ENCODE data around the gene NF1. TPM values are rescaled to one million over a fixed set of nuclear protein-coding genes. Genes with fewer than 3 reads are reported as not detected.

Gene NF1
- total and polyA plus RNA-seq, 2 of the 13 experiments (the other 11 are each of a cell fraction or from before 2014, with no cell fraction given), result 21.5 to 26.5 TPM

GRCh38 chr17:31281061-31281460 is 186.3 kb downstream of the NF1 start:
- no peak overlapping the region for H3K4me2 ChIP-seq (ENCODE audit: low read depth, low read length)
- H3K27me3 ChIP-seq (ENCODE audit: control insufficient read depth in 1 of 2, insufficient read depth in 2 of 2, low read length in 2 of 2), result no peaks in the 10 kb centered on the region
- POLR2A ChIA-PET, result no interaction called here
- no peaks in the 10 kb centered on the region for H3K4me1 ChIP-seq (ENCODE audit: insufficient read depth, low read length)
- H3K36me3 ChIP-seq (replicated peaks in 1 of 2; ENCODE audit: control insufficient read depth in 1 of 2, insufficient read depth in 2 of 2, low read length in 2 of 2), result peaks cover 3 to 28% of the 10 kb centered on the region in 2 experiments; a peak in 3 of 5 replicates
- H2AFZ ChIP-seq (ENCODE audit: low read length), result no peak overlapping the region
- no peaks in the 10 kb centered on the region; the same call in 1 of the 2 replicates for H4K20me1 ChIP-seq (ENCODE audit: insufficient read depth, low read length)
- no peak overlapping the region for H3K4me3 ChIP-seq (replicated peaks in 1 of 3; ENCODE audit: insufficient read depth in 1 of 3, low read depth in 2 of 3, low read length in 3 of 3)
- TF ChIP-seq PHB2 (IDR thresholded peaks at IDR 0.05; ENCODE audit: partially characterized antibody) (no peak), ZNF460 (CRISPR knock-in tag; IDR thresholded peaks at IDR 0.05; ENCODE audit: borderline replicate concordance) (no peak), ZNF691 (CRISPR knock-in tag; IDR thresholded peaks at IDR 0.05; ENCODE audit: borderline replicate concordance, low read depth) (no peak), ZIK1 (CRISPR knock-in tag; IDR thresholded peaks at IDR 0.05; ENCODE audit: borderline replicate concordance, low read depth) (no peak)
- TF ChIP-seq, protein P1, sequence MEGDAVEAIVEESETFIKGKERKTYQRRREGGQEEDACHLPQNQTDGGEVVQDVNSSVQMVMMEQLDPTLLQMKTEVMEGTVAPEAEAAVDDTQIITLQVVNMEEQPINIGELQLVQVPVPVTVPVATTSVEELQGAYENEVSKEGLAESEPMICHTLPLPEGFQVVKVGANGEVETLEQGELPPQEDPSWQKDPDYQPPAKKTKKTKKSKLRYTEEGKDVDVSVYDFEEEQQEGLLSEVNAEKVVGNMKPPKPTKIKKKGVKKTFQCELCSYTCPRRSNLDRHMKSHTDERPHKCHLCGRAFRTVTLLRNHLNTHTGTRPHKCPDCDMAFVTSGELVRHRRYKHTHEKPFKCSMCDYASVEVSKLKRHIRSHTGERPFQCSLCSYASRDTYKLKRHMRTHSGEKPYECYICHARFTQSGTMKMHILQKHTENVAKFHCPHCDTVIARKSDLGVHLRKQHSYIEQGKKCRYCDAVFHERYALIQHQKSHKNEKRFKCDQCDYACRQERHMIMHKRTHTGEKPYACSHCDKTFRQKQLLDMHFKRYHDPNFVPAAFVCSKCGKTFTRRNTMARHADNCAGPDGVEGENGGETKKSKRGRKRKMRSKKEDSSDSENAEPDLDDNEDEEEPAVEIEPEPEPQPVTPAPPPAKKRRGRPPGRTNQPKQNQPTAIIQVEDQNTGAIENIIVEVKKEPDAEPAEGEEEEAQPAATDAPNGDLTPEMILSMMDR (CRISPR knock-in tag; IDR thresholded peaks at IDR 0.05), result no peak
- 82% methylated on average over 2 of the region's 2 CpGs for WGBS (ENCODE audit: low lambda C conversion rate)
- no TSS peak for BruUV-seq (replicated peaks)
- no peak overlapping the region for H3K27ac ChIP-seq (ENCODE audit: extremely low read length, insufficient read depth, low read length)
- FAIRE-seq, result no peak
- CTCF ChIA-PET (ENCODE audit: low intra/inter-chr PET ratio, low total read pairs), result no interaction called here
- H3K9me3 ChIP-seq (ENCODE audit: low read length), result no peaks in the 10 kb centered on the region
- DNase-seq (ENCODE audit: low spot score), result no peak
- in situ Hi-C loops (cut with HindIII; ENCODE audit: extremely low pct_ligation_motif_present, low pct_unique_long_range_greater_than_20kb) (no loop called here), intact Hi-C loops (cut with micrococcal nuclease; ENCODE audit: unreplicated experiment) (no loop called here)
- H3K79me2 ChIP-seq (ENCODE audit: insufficient read depth, low read length), result no peaks in the 10 kb centered on the region
- no peak for ATAC-seq
- no peak overlapping the region for H3K9ac ChIP-seq (ENCODE audit: insufficient read depth, low read depth, low read length)

DNA sequence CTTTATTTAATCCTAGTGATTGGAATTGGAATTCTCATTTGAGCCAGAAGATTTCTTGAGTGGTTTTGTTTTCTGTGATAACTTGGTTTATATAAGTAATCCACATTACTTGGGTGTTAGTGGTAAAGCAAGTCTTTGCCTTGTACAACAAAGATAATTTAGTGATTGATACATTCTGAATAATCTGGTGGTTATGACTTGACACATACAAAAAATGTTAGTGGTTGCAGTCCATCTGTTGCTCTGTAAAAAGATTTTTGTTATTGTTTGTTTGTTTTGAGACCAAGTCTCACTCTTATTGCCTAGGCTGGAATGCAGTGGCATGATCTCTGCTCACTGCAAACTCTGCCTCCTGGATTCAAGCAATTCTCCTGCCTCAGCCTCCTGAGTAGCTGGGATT is 189.1 kb downstream of the NF1 start:
- in situ Hi-C loops (cut with HindIII; ENCODE audit: extremely low pct_ligation_motif_present, low pct_unique_long_range_greater_than_20kb) (no loop called here), intact Hi-C loops (cut with micrococcal nuclease; ENCODE audit: unreplicated experiment) (no loop called here)
- ATAC-seq (no peak), FAIRE-seq (no peak), DNase-seq (ENCODE audit: low spot score) (no peak)
- ChIA-PET CTCF (ENCODE audit: low intra/inter-chr PET ratio, low total read pairs) (no interaction called here), POLR2A (no interaction called here)
- H3K4me1 ChIP-seq (ENCODE audit: insufficient read depth, low read length), result no peaks in the 10 kb centered on the region
- no peak for TF ChIP-seq ZKSCAN5 (CRISPR knock-in tag; IDR thresholded peaks at IDR 0.05)
- TF ChIP-seq HNRNPL (IDR thresholded peaks at IDR 0.05; ENCODE audit: low read depth, low read length), result no peak
- TF ChIP-seq SRF (IDR thresholded peaks at IDR 0.05; ENCODE audit: low read depth, low read length), result no peak
- TF ChIP-seq CENPT (CRISPR knock-in tag; IDR thresholded peaks at IDR 0.05; ENCODE audit: low read depth), result no peak
- H3K27ac ChIP-seq (ENCODE audit: extremely low read length, insufficient read depth, low read length), result no peak overlapping the region
- H4K20me1 ChIP-seq (ENCODE audit: insufficient read depth, low read length), result no peaks in the 10 kb centered on the region; the same call in 1 of the 2 replicates
- no peak overlapping the region for H3K4me3 ChIP-seq (replicated peaks in 1 of 3; ENCODE audit: insufficient read depth in 1 of 3, low read depth in 2 of 3, low read length in 3 of 3)
- no peak overlapping the region for H3K9ac ChIP-seq (ENCODE audit: insufficient read depth, low read depth, low read length)
- no TSS peak for BruUV-seq (replicated peaks)
- no peak overlapping the region for H3K4me2 ChIP-seq (ENCODE audit: low read depth, low read length)
- H3K9me3 ChIP-seq (ENCODE audit: low read length), result no peaks in the 10 kb centered on the region
- no peaks in the 10 kb centered on the region for H3K27me3 ChIP-seq (ENCODE audit: control insufficient read depth in 1 of 2, insufficient read depth in 2 of 2, low read length in 2 of 2)
- H2AFZ ChIP-seq (ENCODE audit: low read length), result no peak overlapping the region
- no peaks in the 10 kb centered on the region for H3K79me2 ChIP-seq (ENCODE audit: insufficient read depth, low read length)
- 0 out of 5 replicates have a peak, but pooled peaks cover 1 to 20% of the 10 kb centered on the region in 2 experiments for H3K36me3 ChIP-seq (replicated peaks in 1 of 2; ENCODE audit: control insufficient read depth in 1 of 2, insufficient read depth in 2 of 2, low read length in 2 of 2)
